RWPE2 (cell line): ENCODE measurements around the gene EIF2AK2.

Experiments used
- ATAC-seq: fragments of 200-7000 bp; cut with Tn5 transposase; 3 replicates; pipeline ENCODE4 v1.9.1; 2021; ENCODE audit warnings: low read depth
- DNase-seq: peaks from one replicate; pipeline ENCODE4 v3.0.0-alpha.2; 2020; ENCODE audit warnings: low spot score
- H3K27ac ChIP-seq: fragments of 450-650 bp; 2 replicates; pipeline ENCODE4 v1.5.1; 2017; ENCODE audit warnings: mild to moderate bottlenecking; ENCODE audit not compliant: poor library complexity, severe bottlenecking
- H3K27me3 ChIP-seq: fragments of 250-450 bp; sonication (Bioruptor Pico); 2 replicates; pipeline ENCODE4 v1.5.1; 2021; ENCODE audit warnings: mild to moderate bottlenecking, moderate library complexity; ENCODE audit not compliant: insufficient read depth, poor library complexity, severe bottlenecking
- H3K36me3 ChIP-seq: fragments of 250-450 bp; sonication (Bioruptor Pico); 2 replicates; pipeline ENCODE4 v1.5.1; 2020; ENCODE audit warnings: low read depth, mild to moderate bottlenecking, moderate library complexity
- H3K4me1 ChIP-seq: fragments of 250-450 bp; sonication (Bioruptor Pico); 2 replicates; pipeline ENCODE4 v1.5.1; 2021; ENCODE audit warnings: mild to moderate bottlenecking, moderate library complexity; ENCODE audit not compliant: insufficient read depth, poor library complexity, severe bottlenecking
- H3K4me3 ChIP-seq: fragments of 250-450 bp; sonication (Bioruptor Pico); 2 replicates; pipeline ENCODE4 v1.5.1; 2021; ENCODE audit warnings: mild to moderate bottlenecking, moderate library complexity; ENCODE audit not compliant: severe bottlenecking
- H3K9me3 ChIP-seq: fragments of 250-450 bp; sonication (Bioruptor Pico); 2 replicates; pipeline ENCODE4 v1.5.1; 2021; ENCODE audit warnings: mild to moderate bottlenecking, moderate library complexity; ENCODE audit not compliant: severe bottlenecking
- TF ChIP-seq, protein P1 (sequence below): fragments of 450-650 bp; IDR thresholded peaks from one replicate; pipeline ENCODE4 v1.5.1; 2017; ENCODE audit warnings: mild to moderate bottlenecking, moderate library complexity; ENCODE audit not compliant: poor library complexity, severe bottlenecking

Gene EIF2AK2

DNA sequence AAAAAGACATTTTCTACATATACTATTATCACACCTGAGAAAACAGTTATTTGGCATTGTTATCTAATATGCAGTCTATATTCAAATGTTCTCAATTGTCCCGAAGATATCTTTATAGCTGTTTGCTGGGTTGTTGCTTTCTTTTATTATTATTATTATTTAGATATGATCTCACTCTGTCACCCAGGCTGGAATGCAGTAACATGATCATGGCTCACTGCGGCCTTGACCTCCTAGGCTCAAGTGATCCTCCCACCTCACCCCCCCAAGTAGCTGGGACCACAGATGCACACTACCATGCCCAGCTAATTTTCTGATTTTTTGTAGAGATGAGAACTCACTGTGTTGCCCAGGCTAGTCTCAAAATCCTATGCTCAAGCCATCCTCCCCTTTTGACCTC is 52.6 kb downstream of the EIF2AK2 start:
- Histone ChIP-seq H3K9me3 (no peaks in the 10 kb centered on the region), H3K36me3 (peaks cover 58% of the 10 kb centered on the region), H3K27ac (no peak overlapping the region), H3K27me3 (no peaks in the 10 kb centered on the region), H3K4me1 (peaks cover 5% of the 10 kb centered on the region), H3K4me3 (no peak overlapping the region)
- no peak for ATAC-seq
- no peak for DNase-seq
- TF ChIP-seq, protein P1, sequence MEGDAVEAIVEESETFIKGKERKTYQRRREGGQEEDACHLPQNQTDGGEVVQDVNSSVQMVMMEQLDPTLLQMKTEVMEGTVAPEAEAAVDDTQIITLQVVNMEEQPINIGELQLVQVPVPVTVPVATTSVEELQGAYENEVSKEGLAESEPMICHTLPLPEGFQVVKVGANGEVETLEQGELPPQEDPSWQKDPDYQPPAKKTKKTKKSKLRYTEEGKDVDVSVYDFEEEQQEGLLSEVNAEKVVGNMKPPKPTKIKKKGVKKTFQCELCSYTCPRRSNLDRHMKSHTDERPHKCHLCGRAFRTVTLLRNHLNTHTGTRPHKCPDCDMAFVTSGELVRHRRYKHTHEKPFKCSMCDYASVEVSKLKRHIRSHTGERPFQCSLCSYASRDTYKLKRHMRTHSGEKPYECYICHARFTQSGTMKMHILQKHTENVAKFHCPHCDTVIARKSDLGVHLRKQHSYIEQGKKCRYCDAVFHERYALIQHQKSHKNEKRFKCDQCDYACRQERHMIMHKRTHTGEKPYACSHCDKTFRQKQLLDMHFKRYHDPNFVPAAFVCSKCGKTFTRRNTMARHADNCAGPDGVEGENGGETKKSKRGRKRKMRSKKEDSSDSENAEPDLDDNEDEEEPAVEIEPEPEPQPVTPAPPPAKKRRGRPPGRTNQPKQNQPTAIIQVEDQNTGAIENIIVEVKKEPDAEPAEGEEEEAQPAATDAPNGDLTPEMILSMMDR, result no peak

DNA sequence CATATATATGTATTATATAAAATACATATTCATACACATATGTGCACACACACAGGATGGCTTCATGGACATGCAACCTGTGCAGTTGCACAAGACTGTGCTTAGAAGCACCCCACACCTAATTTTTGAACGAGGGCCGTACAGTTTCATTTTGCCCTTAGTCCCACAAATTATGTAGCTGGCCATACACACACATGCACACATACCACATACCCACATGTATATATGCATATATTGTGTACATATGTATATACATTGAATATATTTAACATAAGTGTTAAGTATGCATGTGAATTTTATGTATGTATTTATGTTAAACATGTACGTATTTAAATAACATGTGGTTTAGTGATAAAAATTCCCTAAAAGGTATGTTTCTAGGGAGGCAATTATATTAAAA is 54.2 kb downstream of the EIF2AK2 start:
- no peaks in the 10 kb centered on the region for H3K9me3 ChIP-seq
- DNase-seq (no peak), ATAC-seq (no peak)
- H3K4me3 ChIP-seq, result no peak overlapping the region
- peaks cover 5% of the 10 kb centered on the region for H3K4me1 ChIP-seq
- H3K27me3 ChIP-seq, result no peaks in the 10 kb centered on the region
- TF ChIP-seq, protein P1, result no peak
- no peak overlapping the region for H3K27ac ChIP-seq
- H3K36me3 ChIP-seq, result peaks cover 53% of the 10 kb centered on the region

DNA sequence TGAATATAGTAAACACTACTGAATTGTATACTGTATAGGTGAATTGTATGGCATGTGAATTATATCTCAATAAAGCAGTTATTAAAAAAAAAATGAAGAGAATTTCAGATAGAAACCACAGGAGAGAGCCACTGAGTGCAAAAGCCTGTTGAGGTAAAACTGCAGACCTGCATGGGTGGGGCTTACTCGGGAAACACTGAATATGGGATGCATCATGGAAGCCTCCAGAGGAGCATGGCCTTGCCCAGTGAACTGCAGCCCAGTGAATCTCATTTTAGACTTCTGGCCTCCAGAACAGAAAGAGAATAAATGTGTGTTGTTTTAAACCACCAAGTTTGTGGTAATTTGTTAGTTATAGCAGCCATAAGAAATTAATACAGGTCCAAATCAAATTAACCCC is 56.7 kb downstream of the EIF2AK2 start:
- TF ChIP-seq, protein P1, result no peak
- peaks cover 5% of the 10 kb centered on the region for H3K4me1 ChIP-seq
- H3K36me3 ChIP-seq, result peaks cover 55% of the 10 kb centered on the region
- H3K9me3 ChIP-seq, result no peaks in the 10 kb centered on the region
- H3K27ac ChIP-seq, result no peak overlapping the region
- no peak overlapping the region for H3K4me3 ChIP-seq
- ATAC-seq (no peak), DNase-seq (no peak)
- no peaks in the 10 kb centered on the region for H3K27me3 ChIP-seq

DNA sequence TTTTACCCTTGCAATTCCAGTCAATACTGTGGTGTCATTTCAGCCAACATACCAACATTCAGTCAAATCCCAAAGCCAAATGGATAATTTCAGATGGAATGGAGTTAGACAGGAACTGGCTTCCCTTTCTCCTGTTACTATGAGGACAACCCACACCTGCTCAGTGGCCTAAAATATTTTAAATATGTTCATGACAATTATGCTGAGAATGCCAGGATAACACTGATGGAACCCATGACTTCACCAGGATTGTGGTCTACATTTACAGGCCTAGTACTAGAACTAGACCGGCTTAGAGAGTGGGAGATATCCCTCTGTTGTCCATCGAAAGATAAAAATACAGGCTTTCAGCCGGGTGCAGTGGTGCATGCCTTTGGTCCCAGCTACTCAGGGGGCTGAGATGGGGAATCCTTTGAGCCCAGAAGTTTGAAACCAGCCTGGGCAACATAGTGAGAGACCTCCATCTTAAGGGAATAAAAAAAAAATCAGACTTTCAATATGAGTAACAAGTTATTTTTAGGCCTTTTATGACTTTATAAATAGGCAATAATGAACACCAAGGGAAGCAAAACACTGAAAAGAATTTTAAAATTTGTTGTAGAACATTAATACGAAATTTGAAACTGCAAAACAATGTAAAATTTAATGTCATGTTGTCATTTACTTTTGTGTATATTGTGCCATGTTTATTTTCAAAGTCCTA is 58.2 kb downstream of the EIF2AK2 start:
- DNase-seq (no peak), ATAC-seq (no peak)
- H3K9me3 ChIP-seq, result no peaks in the 10 kb centered on the region
- no peaks in the 10 kb centered on the region for H3K4me1 ChIP-seq
- TF ChIP-seq, protein P1, result no peak
- H3K4me3 ChIP-seq, result no peak overlapping the region
- no peaks in the 10 kb centered on the region for H3K27me3 ChIP-seq
- peaks cover 68% of the 10 kb centered on the region for H3K36me3 ChIP-seq
- no peak overlapping the region for H3K27ac ChIP-seq

DNA sequence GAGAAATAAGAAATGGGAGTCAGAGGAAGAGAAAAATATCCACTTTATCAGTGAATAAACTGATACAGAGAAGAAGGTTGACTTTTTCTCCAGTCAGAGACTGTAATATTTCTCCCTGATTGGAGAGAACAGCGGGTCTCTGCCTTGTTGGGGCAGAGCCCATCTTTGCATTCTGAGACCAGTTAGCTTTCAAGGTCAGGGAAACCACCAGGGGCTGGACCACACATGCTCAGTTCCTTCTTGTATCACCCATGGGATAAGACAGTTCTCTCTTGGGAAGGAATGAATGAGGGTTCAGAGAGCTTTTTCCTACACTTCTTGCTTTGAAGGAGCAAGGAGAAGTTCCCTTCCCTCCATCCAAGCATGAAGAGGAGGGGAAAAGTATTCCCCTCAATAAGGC is 60.2 kb downstream of the EIF2AK2 start:
- Histone ChIP-seq H3K27ac (no peak overlapping the region), H3K9me3 (no peaks in the 10 kb centered on the region), H3K4me3 (no peak overlapping the region), H3K4me1 (no peaks in the 10 kb centered on the region), H3K36me3 (peaks cover 81% of the 10 kb centered on the region), H3K27me3 (no peaks in the 10 kb centered on the region)
- TF ChIP-seq, protein P1, result no peak
- DNase-seq, result no peak
- no peak for ATAC-seq
